ENCODE measurements around the gene C1orf56. TPM values are rescaled to one million over a fixed set of nuclear protein-coding genes. Genes with fewer than 3 reads are reported as not detected.

Gene C1orf56
- total and polyA plus RNA-seq, 2 donors (not counting 1 experiment from before 2014, with no cell fraction given) = 1.5 to 3.5 TPM

DNA sequence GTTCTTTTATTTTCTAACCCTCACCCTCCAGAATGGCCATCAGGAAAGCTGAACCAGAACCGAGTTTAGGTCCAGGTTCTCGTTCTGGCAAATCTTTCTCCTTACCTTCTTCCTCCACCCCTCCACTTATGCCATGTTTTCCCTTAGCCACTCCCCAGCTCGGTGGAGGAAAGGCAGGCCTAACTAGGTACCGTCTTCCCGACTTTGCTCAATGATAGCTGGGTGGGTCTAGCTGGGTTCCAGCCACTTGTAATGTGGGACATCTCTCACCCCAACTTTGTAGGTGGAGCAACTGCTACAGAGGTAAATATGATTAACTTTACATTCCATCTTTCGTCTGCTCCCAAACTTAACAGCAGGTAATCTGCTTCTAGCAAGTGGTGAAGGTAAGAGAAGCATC lies 10.5 kb upstream of the C1orf56 start:
- Histone ChIP-seq H3K9ac (ENCODE audit: insufficient read depth, low read length) (no peak overlapping the region), H4K20me1 (ENCODE audit: control insufficient read depth, extremely low read depth, insufficient read depth, low read length) (no peaks in the 10 kb centered on the region)
- no peak for TF ChIP-seq EZH2 (IDR thresholded peaks at IDR 0.05; ENCODE audit: low read length, missing control alignments)
- TF ChIP-seq, protein P1, sequence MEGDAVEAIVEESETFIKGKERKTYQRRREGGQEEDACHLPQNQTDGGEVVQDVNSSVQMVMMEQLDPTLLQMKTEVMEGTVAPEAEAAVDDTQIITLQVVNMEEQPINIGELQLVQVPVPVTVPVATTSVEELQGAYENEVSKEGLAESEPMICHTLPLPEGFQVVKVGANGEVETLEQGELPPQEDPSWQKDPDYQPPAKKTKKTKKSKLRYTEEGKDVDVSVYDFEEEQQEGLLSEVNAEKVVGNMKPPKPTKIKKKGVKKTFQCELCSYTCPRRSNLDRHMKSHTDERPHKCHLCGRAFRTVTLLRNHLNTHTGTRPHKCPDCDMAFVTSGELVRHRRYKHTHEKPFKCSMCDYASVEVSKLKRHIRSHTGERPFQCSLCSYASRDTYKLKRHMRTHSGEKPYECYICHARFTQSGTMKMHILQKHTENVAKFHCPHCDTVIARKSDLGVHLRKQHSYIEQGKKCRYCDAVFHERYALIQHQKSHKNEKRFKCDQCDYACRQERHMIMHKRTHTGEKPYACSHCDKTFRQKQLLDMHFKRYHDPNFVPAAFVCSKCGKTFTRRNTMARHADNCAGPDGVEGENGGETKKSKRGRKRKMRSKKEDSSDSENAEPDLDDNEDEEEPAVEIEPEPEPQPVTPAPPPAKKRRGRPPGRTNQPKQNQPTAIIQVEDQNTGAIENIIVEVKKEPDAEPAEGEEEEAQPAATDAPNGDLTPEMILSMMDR (conservative IDR thresholded peaks at IDR 0.05 in 1 of 2, IDR thresholded peaks at IDR 0.05 in 1 of 2; ENCODE audit: low read depth in 1 of 2, low read length in 2 of 2) = no peak

DNA sequence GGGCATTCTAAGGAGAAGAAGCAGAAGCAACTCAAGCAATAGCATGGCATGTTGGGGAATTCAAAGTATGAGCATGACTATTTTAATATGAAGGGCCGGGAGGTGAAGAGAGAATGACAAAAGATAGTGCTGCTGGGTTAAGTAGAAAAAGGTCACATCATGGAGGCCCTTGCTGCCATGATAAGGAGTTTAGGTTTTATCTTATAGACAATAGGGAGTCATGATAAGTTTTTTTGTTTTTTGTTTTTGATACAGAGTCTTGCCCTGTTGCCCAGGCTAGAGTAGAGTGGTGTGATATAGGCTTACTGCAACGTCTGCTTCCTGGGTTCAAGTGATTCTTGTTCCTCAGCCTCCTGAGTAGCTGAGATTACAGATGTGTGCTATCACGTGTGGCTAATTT lies 8.0 kb upstream of the C1orf56 start:
- no peaks in the 10 kb centered on the region for H3K36me3 ChIP-seq (ENCODE audit: control insufficient read depth, insufficient read depth, low read length)
- H3K9ac ChIP-seq (ENCODE audit: insufficient read depth, low read length) = no peak overlapping the region
- H3K4me1 ChIP-seq (ENCODE audit: control insufficient read depth, extremely low read depth, insufficient read depth, low read length) = no peaks in the 10 kb centered on the region
- H3K79me2 ChIP-seq (ENCODE audit: control insufficient read depth, insufficient read depth, low read length) = no peaks in the 10 kb centered on the region
- no peak for DNase-seq (ENCODE audit: low read depth in 2 of 2)
- no peaks in the 10 kb centered on the region for H3K27me3 ChIP-seq (ENCODE audit: control insufficient read depth, insufficient read depth, low read length)
- H3K27ac ChIP-seq (ENCODE audit: insufficient read depth, low read length) = no peak overlapping the region
- H3K4me2 ChIP-seq (ENCODE audit: extremely low read depth, insufficient read depth, low read length) = no peak overlapping the region
- TF ChIP-seq EZH2 (IDR thresholded peaks at IDR 0.05; ENCODE audit: low read length, missing control alignments) = no peak
- TF ChIP-seq, protein P1 (conservative IDR thresholded peaks at IDR 0.05 in 1 of 2, IDR thresholded peaks at IDR 0.05 in 1 of 2; ENCODE audit: low read depth in 1 of 2, low read length in 2 of 2) = no peak
- H2AFZ ChIP-seq (ENCODE audit: low read length) = no peak overlapping the region
- no peaks in the 10 kb centered on the region for H3K9me3 ChIP-seq (ENCODE audit: control insufficient read depth, insufficient read depth, low read depth, low read length)
- H4K20me1 ChIP-seq (ENCODE audit: control insufficient read depth, extremely low read depth, insufficient read depth, low read length) = no peaks in the 10 kb centered on the region
- no peak overlapping the region for H3K4me3 ChIP-seq (replicated peaks in 1 of 4; ENCODE audit: control extremely low read depth in 1 of 4, insufficient read depth in 1 of 4, low read depth in 3 of 4, low read length in 4 of 4)

More for the DNA sequence above, 10.5 kb upstream of the C1orf56 start:
- Histone ChIP-seq H3K9me3 (ENCODE audit: control insufficient read depth, insufficient read depth, low read depth, low read length) (no peaks in the 10 kb centered on the region), H3K27ac (ENCODE audit: insufficient read depth, low read length) (no peak overlapping the region), H3K4me1 (ENCODE audit: control insufficient read depth, extremely low read depth, insufficient read depth, low read length) (no peaks in the 10 kb centered on the region), H3K36me3 (ENCODE audit: control insufficient read depth, insufficient read depth, low read length) (no peaks in the 10 kb centered on the region), H2AFZ (ENCODE audit: low read length) (no peak overlapping the region), H3K4me2 (ENCODE audit: extremely low read depth, insufficient read depth, low read length) (no peak overlapping the region), H3K27me3 (ENCODE audit: control insufficient read depth, insufficient read depth, low read length) (no peaks in the 10 kb centered on the region), H3K79me2 (ENCODE audit: control insufficient read depth, insufficient read depth, low read length) (no peaks in the 10 kb centered on the region), H3K4me3 (replicated peaks in 1 of 4; ENCODE audit: control extremely low read depth in 1 of 4, insufficient read depth in 1 of 4, low read depth in 3 of 4, low read length in 4 of 4) (no peak overlapping the region)
- no peak for DNase-seq (ENCODE audit: low read depth in 2 of 2)

GRCh38 chr1:151043163-151043562 lies 4.4 kb upstream of the C1orf56 start:
- no peak for TF ChIP-seq EZH2 (IDR thresholded peaks at IDR 0.05; ENCODE audit: low read length, missing control alignments)
- TF ChIP-seq, protein P1 (conservative IDR thresholded peaks at IDR 0.05 in 1 of 2, IDR thresholded peaks at IDR 0.05 in 1 of 2; ENCODE audit: low read depth in 1 of 2, low read length in 2 of 2) = no peak
- no peak for DNase-seq (ENCODE audit: low read depth in 2 of 2)
- no peak overlapping the region for H3K4me3 ChIP-seq (replicated peaks in 1 of 4; ENCODE audit: control extremely low read depth in 1 of 4, insufficient read depth in 1 of 4, low read depth in 3 of 4, low read length in 4 of 4)
- no peaks in the 10 kb centered on the region for H3K36me3 ChIP-seq (ENCODE audit: control insufficient read depth, insufficient read depth, low read length)
- no peak overlapping the region for H2AFZ ChIP-seq (ENCODE audit: low read length)
- H3K4me1 ChIP-seq (ENCODE audit: control insufficient read depth, extremely low read depth, insufficient read depth, low read length) = peaks cover under 1% of the 10 kb centered on the region
- no peak overlapping the region for H3K9ac ChIP-seq (ENCODE audit: insufficient read depth, low read length)
- peaks cover under 1% of the 10 kb centered on the region for H3K79me2 ChIP-seq (ENCODE audit: control insufficient read depth, insufficient read depth, low read length)
- H3K4me2 ChIP-seq (ENCODE audit: extremely low read depth, insufficient read depth, low read length) = no peak overlapping the region
- H3K27me3 ChIP-seq (ENCODE audit: control insufficient read depth, insufficient read depth, low read length) = no peaks in the 10 kb centered on the region
- H3K27ac ChIP-seq (ENCODE audit: insufficient read depth, low read length) = no peak overlapping the region
- no peaks in the 10 kb centered on the region for H3K9me3 ChIP-seq (ENCODE audit: control insufficient read depth, insufficient read depth, low read depth, low read length)
- H4K20me1 ChIP-seq (ENCODE audit: control insufficient read depth, extremely low read depth, insufficient read depth, low read length) = no peaks in the 10 kb centered on the region

Measured in fibroblast of lung (primary cell).